ENCODE data around the gene OR2AT4. TPM values are rescaled to one million over a fixed set of nuclear protein-coding genes. Genes with fewer than 3 reads are reported as not detected.
"Not testable (repeated sequence)": the region's sequence is repeated elsewhere in the genome, so short reads cannot be mapped to it uniquely, and the experiment has no call there.

Gene OR2AT4
- total and polyA plus RNA-seq, 2 experiments from 2014 or later: not detected

DNA sequence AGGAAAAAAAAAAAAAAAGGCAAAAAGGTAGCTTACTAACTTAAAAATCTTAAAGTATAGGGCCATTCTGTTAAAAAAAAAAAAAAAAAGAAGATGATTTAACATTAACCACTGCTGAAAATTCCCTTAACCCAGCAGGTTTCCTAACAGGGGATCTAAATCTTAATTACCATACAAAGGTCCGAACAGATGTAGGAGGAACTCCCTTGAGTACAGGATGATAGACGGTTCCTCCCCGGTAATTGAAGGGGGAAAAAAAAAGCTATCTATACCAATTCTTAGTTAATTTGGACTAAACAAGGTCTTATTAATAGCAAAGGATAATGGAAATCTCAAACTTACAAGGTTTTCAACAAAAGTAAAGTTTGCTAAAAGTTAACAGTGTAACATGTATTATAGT is 54.9 kb downstream of the OR2AT4 start:
- H3K36me3 ChIP-seq (ENCODE audit: low read depth); H3F3A ChIP-seq (ENCODE audit: insufficient read depth); H3K9me3 ChIP-seq (ENCODE audit: low read depth); H3K4me3 ChIP-seq; H3K4me2 ChIP-seq (ENCODE audit: unreplicated experiment); H2AFZ ChIP-seq; DNase-seq; H3K27ac ChIP-seq; H3K4me1 ChIP-seq (ENCODE audit: insufficient read depth); H4K20me1 ChIP-seq (ENCODE audit: insufficient read depth); H3K79me2 ChIP-seq (ENCODE audit: insufficient read depth); H3K9me2 ChIP-seq (ENCODE audit: insufficient read depth); H3K9ac ChIP-seq; in situ Hi-C loops (cut with MboI); H3K27me3 ChIP-seq (replicated peaks; ENCODE audit: insufficient read depth): not testable (repeated sequence)
- WGBS, 2 experiments (ENCODE audit: low coverage in 1 of 2, low lambda C conversion rate in 2 of 2, missing lambda C conversion rate in 2 of 2): 37 to 44% methylated on average over 3 of the region's 3 CpGs

DNA sequence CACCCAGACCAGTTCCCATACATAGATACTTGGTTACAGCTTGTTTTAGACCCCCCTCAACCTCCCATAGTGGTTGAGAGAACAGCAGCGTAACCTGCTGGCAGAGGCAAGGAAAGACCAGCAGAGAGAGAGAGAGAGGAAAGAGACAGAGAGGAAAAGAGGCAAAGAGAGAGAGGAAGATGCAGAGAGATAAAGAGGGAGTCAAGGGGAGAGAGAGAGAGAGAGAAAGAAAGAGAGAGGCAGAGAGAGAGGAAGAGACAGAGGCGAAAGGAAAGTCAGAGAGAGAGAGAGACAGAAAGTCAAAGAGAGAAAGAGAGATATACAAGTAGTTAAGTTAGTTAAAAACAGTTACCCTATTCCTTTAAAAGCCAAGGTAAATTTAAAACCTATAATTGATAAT is 55.4 kb downstream of the OR2AT4 start:
- Histone ChIP-seq H2AFZ (no peak overlapping the region), H3K9me3 (ENCODE audit: low read depth) (no peaks in the 10 kb centered on the region), H3F3A (ENCODE audit: insufficient read depth) (no peaks in the 10 kb centered on the region), H3K27ac (no peak overlapping the region), H3K27me3 (replicated peaks; ENCODE audit: insufficient read depth) (peaks cover 5% of the 10 kb centered on the region; the same call in 1 of the 2 replicates), H3K79me2 (ENCODE audit: insufficient read depth) (no peaks in the 10 kb centered on the region), H3K9ac (no peak overlapping the region), H3K36me3 (ENCODE audit: low read depth) (no peaks in the 10 kb centered on the region), H3K4me2 (ENCODE audit: unreplicated experiment) (no peak overlapping the region), H3K4me1 (ENCODE audit: insufficient read depth) (no peaks in the 10 kb centered on the region), H3K4me3 (no peak overlapping the region), H4K20me1 (ENCODE audit: insufficient read depth) (no peaks in the 10 kb centered on the region), H3K9me2 (ENCODE audit: insufficient read depth) (no peaks in the 10 kb centered on the region)
- DNase-seq: no peak
- TF ChIP-seq EZH2phosphoT487 (IDR thresholded peaks at IDR 0.05; ENCODE audit: insufficient read depth, low read depth) (no peak), EZH2 (IDR thresholded peaks at IDR 0.05; ENCODE audit: insufficient read depth, poor library complexity, severe bottlenecking) (no peak)
- in situ Hi-C loops (cut with MboI): no loop called here
- WGBS, 2 experiments (ENCODE audit: low coverage in 1 of 2, low lambda C conversion rate in 2 of 2, missing lambda C conversion rate in 2 of 2): 89 to 92% methylated on average over 2 of the region's 2 CpGs

DNA sequence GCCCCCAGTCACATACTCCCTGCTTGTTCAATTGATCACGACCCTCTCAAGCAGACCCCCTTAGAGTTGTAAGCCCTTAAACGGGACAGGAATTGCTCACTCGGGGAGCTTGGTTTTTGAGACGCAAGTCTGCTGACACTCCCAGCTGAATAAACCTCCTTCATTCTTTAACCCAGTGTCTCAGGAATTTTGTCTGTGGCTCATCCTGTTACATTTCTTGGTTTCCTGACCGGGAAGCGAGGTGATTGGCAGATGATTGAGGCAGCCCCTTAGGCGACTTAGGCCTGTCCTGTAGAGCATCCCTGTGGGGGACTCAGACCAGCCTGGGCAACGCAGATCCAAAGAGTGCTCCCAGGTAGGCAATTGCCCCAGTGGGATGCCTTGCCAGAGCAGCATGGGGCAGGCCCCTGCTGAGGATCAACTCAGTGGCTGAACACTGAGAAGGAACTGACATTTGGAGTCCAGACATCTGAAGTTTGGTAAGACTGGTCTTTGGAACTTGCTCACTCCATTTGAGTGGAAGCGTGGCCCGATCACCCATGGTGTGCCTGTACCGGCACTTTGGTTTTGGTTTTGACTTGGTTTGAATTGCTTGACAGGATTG is 56.4 kb downstream of the OR2AT4 start:
- H3K9me3 ChIP-seq (ENCODE audit: low read depth): no peaks in the 10 kb centered on the region
- H3K9ac ChIP-seq: no peak overlapping the region
- DNase-seq: no peak
- H3K4me1 ChIP-seq (ENCODE audit: insufficient read depth): no peaks in the 10 kb centered on the region
- no peak for TF ChIP-seq EZH2phosphoT487 (IDR thresholded peaks at IDR 0.05; ENCODE audit: insufficient read depth, low read depth)
- no peak for TF ChIP-seq EZH2 (IDR thresholded peaks at IDR 0.05; ENCODE audit: insufficient read depth, poor library complexity, severe bottlenecking)
- no peaks in the 10 kb centered on the region for H3K79me2 ChIP-seq (ENCODE audit: insufficient read depth)
- H3K36me3 ChIP-seq (ENCODE audit: low read depth): no peaks in the 10 kb centered on the region
- H4K20me1 ChIP-seq (ENCODE audit: insufficient read depth): no peaks in the 10 kb centered on the region
- no peak overlapping the region for H3K27ac ChIP-seq
- no peaks in the 10 kb centered on the region for H3K9me2 ChIP-seq (ENCODE audit: insufficient read depth)
- H3K4me3 ChIP-seq: no peak overlapping the region
- peaks cover 5% of the 10 kb centered on the region; the same call in 1 of the 2 replicates for H3K27me3 ChIP-seq (replicated peaks; ENCODE audit: insufficient read depth)
- H3F3A ChIP-seq (ENCODE audit: insufficient read depth): no peaks in the 10 kb centered on the region
- H2AFZ ChIP-seq: no peak overlapping the region
- H3K4me2 ChIP-seq (ENCODE audit: unreplicated experiment): no peak overlapping the region
- 82 to 83% methylated on average over 11 of the region's 11 CpGs for WGBS, 2 experiments (ENCODE audit: low coverage in 1 of 2, low lambda C conversion rate in 2 of 2, missing lambda C conversion rate in 2 of 2)
- in situ Hi-C loops (cut with MboI): no loop called here

- Histone ChIP-seq H3K36me3 (ENCODE audit: low read depth) (no peaks in the 10 kb centered on the region), H3K79me2 (ENCODE audit: insufficient read depth) (no peaks in the 10 kb centered on the region), H3K9ac (no peak overlapping the region), H3K4me1 (ENCODE audit: insufficient read depth) (peaks cover 7% of the 10 kb centered on the region), H3K27me3 (replicated peaks; ENCODE audit: insufficient read depth) (no peaks in the 10 kb centered on the region), H3F3A (ENCODE audit: insufficient read depth) (no peaks in the 10 kb centered on the region), H4K20me1 (ENCODE audit: insufficient read depth) (no peaks in the 10 kb centered on the region), H3K4me2 (ENCODE audit: unreplicated experiment) (no peak overlapping the region), H3K27ac (no peak overlapping the region), H3K9me2 (ENCODE audit: insufficient read depth) (no peaks in the 10 kb centered on the region), H2AFZ (no peak overlapping the region), H3K4me3 (no peak overlapping the region), H3K9me3 (ENCODE audit: low read depth) (no peaks in the 10 kb centered on the region)
- WGBS, 2 experiments (ENCODE audit: low coverage in 1 of 2, low lambda C conversion rate in 2 of 2, missing lambda C conversion rate in 2 of 2): 75 to 84% methylated on average over 3 of the region's 3 CpGs
- TF ChIP-seq EZH2phosphoT487 (IDR thresholded peaks at IDR 0.05; ENCODE audit: insufficient read depth, low read depth) (no peak), EZH2 (IDR thresholded peaks at IDR 0.05; ENCODE audit: insufficient read depth, poor library complexity, severe bottlenecking) (no peak)
- DNase-seq: peak; percentile 56
- in situ Hi-C loops (cut with MboI): no loop called here
Measured at GRCh38 chr11:75035911-75036565, 60.6 kb downstream of the OR2AT4 start.

Measured in GM23248 (cell line).